A673 (cell line): ENCODE measurements around the gene HLA-DMA.

Source experiments
- EZH2 ChIP-seq: fragments of 200-600 bp; sonication (generic); IDR thresholded peaks from 2 replicates; pipeline ENCODE4 v1.6.1; 2017; ENCODE audit warnings: borderline replicate concordance, low read depth, mild to moderate bottlenecking, mixed read lengths, antibody characterized with exemption, low read length; ENCODE audit not compliant: poor library complexity, severe bottlenecking
- TF ChIP-seq, protein P1 (sequence below): fragments of 300-800, 200-600 bp; sonication (generic); conservative IDR thresholded peaks from 2 replicates; pipeline ENCODE4 v1.5.1; 2017; ENCODE audit warnings: low read depth, mild to moderate bottlenecking, antibody characterized with exemption, low read length, moderate library complexity, mixed read lengths

- TF ChIP-seq, protein P1, sequence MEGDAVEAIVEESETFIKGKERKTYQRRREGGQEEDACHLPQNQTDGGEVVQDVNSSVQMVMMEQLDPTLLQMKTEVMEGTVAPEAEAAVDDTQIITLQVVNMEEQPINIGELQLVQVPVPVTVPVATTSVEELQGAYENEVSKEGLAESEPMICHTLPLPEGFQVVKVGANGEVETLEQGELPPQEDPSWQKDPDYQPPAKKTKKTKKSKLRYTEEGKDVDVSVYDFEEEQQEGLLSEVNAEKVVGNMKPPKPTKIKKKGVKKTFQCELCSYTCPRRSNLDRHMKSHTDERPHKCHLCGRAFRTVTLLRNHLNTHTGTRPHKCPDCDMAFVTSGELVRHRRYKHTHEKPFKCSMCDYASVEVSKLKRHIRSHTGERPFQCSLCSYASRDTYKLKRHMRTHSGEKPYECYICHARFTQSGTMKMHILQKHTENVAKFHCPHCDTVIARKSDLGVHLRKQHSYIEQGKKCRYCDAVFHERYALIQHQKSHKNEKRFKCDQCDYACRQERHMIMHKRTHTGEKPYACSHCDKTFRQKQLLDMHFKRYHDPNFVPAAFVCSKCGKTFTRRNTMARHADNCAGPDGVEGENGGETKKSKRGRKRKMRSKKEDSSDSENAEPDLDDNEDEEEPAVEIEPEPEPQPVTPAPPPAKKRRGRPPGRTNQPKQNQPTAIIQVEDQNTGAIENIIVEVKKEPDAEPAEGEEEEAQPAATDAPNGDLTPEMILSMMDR: no peak
- TF ChIP-seq EZH2: no peak
These were observed 42.6 kb upstream of the HLA-DMA start for GRCh38 chr6:32995448-32995847.
